Karpas-422 (cell line): ENCODE measurements around the gene ID2. TPM values are rescaled to one million over a fixed set of nuclear protein-coding genes. Genes with fewer than 3 reads are reported as not detected.

Experiments
- DNase-seq: peaks from one replicate; pipeline ENCODE4 v3.0.0-alpha.2; 2015
- H2AFZ ChIP-seq: fragments of 200-600 bp; sonication (generic); 2 replicates; pipeline ENCODE4 v1.6.1; 2014; ENCODE audit warnings: antibody characterized with exemption, low read length, mixed read lengths
- H3K27ac ChIP-seq: fragments of 200-600 bp; sonication (generic); 2 replicates; pipeline ENCODE4 v1.5.1; 2014; ENCODE audit warnings: mild to moderate bottlenecking, low read length, moderate library complexity
- H3K27me3 ChIP-seq: fragments of 200-600 bp; sonication (generic); 2 replicates; pipeline ENCODE4 v1.6.1; 2014; ENCODE audit warnings: low read length, mixed read lengths
- H3K36me3 ChIP-seq: fragments of 200-600 bp; sonication (generic); 2 replicates; pipeline ENCODE4 v1.6.1; 2014; ENCODE audit warnings: low read length, mixed read lengths; ENCODE audit not compliant: insufficient read depth
- H3K4me1 ChIP-seq: fragments of 200-600 bp; sonication (generic); 2 replicates; pipeline ENCODE4 v1.6.1; 2014; ENCODE audit warnings: mild to moderate bottlenecking, low read length, mixed read lengths
- H3K4me2 ChIP-seq: fragments of 200-600 bp; sonication (generic); 2 replicates; pipeline ENCODE4 v1.6.1; 2014; ENCODE audit warnings: low read length, low read depth, mild to moderate bottlenecking; ENCODE audit not compliant: poor library complexity, severe bottlenecking
- H3K4me3 ChIP-seq: fragments of 200-600 bp; sonication (generic); 2 replicates; pipeline ENCODE4 v1.5.1; 2014; ENCODE audit warnings: mild to moderate bottlenecking, antibody characterized with exemption, low read length, mixed read lengths
- H3K79me2 ChIP-seq: fragments of 200-600 bp; sonication (generic); 2 replicates; pipeline ENCODE4 v1.6.1; 2014; ENCODE audit warnings: mild to moderate bottlenecking, low read length, mixed read lengths
- H3K9ac ChIP-seq: fragments of 200-600 bp; sonication (generic); 2 replicates; pipeline ENCODE4 v1.6.0; 2014; ENCODE audit warnings: low read length
- H3K9me2 ChIP-seq: fragments of 200-600 bp; sonication (generic), shearing (Covaris generic); replicated peaks from 2 replicates; pipeline ENCODE4 v1.6.0; 2014; ENCODE audit warnings: mild to moderate bottlenecking, low read length, moderate library complexity; ENCODE audit not compliant: insufficient read depth
- H3K9me3 ChIP-seq: fragments of 300-700, 200-600 bp; sonication (generic); 2 replicates; pipeline ENCODE4 v1.6.1; 2014; ENCODE audit warnings: low read length, mixed read lengths
- H4K20me1 ChIP-seq: fragments of 200-600 bp; sonication (generic); 2 replicates; pipeline ENCODE4 v1.6.1; 2014; ENCODE audit warnings: mild to moderate bottlenecking, antibody characterized with exemption, low read length, low read depth; ENCODE audit not compliant: insufficient read depth
- total RNA-seq: library from RNA; depleted of rRNA; stranded (reverse); fragments of >200 nt; shearing (Covaris generic); gene quantifications from 2 replicates; pipeline ENCODE4 v1.2.3, GENCODE V29; 2014; ENCODE audit warnings: low replicate concordance; rRNA removed

The ID2 gene
- total RNA-seq, 1 experiment from 2014 or later: 33.9 TPM

DNA sequence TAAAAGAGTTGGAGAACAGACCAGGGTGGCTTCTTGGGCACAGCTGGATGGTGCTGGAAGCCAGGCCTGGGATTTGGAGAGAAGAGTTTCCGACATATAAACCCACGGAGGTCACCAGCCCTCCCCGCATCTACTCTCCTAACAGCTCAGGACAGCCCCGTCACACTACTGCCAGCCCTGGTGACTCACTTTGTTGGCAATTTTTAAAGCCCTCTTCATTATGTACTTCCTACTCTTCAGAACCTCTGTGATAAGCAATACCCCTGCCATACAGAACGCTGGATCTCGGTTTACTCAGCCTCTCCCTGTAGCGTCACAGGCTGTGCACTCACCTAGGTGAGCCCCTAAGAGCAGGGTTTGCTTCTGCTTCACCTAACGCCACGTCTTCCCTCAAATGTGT lies 48.1 kb downstream of the ID2 start:
- no peaks in the 10 kb centered on the region for H3K79me2 ChIP-seq
- no peak for DNase-seq
- H4K20me1 ChIP-seq: no peaks in the 10 kb centered on the region
- H3K4me3 ChIP-seq: no peak overlapping the region
- no peaks in the 10 kb centered on the region for H3K4me1 ChIP-seq
- no peak overlapping the region for H2AFZ ChIP-seq
- H3K4me2 ChIP-seq: no peak overlapping the region
- no peaks in the 10 kb centered on the region for H3K27me3 ChIP-seq
- H3K9me2 ChIP-seq: no peaks in the 10 kb centered on the region
- H3K27ac ChIP-seq: no peak overlapping the region
- H3K9me3 ChIP-seq: no peaks in the 10 kb centered on the region
- no peak overlapping the region for H3K9ac ChIP-seq
- H3K36me3 ChIP-seq: 0 out of 2 replicates have a peak, but pooled peaks cover 6% of the 10 kb centered on the region

DNA sequence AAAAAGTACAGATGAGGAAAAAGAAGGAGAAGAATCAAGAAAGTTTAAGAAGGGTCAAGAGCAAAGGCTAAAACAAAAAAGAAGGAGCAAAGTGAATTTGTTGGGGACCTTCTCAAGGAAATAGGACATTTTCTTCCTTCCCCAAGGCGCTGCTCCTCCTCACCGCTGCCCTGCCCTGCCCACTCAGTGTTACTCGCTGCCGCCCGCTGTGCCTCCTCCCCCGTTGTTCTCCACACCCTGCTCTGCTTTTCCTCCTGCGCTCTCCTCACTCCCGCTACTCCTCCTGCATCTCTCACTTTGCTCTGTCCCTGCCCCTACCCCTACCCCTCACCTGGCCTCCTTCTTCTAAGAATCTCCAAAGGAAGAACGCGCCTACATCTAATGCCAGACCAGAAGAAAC lies 50.7 kb downstream of the ID2 start:
- Histone ChIP-seq H3K36me3 (0 out of 2 replicates have a peak, but pooled peaks cover 6% of the 10 kb centered on the region), H3K9me3 (no peaks in the 10 kb centered on the region), H3K27ac (no peak overlapping the region), H3K27me3 (no peaks in the 10 kb centered on the region), H3K4me2 (no peak overlapping the region), H3K79me2 (no peaks in the 10 kb centered on the region), H2AFZ (no peak overlapping the region), H3K4me3 (no peak overlapping the region), H4K20me1 (no peaks in the 10 kb centered on the region), H3K9me2 (no peaks in the 10 kb centered on the region), H3K9ac (no peak overlapping the region), H3K4me1 (peaks cover 4% of the 10 kb centered on the region)
- DNase-seq: no peak

Other genes starting within 250 kb of the ID2 start
- gene KIDINS220, start 155.6 kb downstream of the ID2 start, total RNA-seq: 21.2 and 26.8 TPM in 2 replicates